Esophagus muscularis mucosa (tissue), 3 donors: Measurements from ENCODE around the gene PID1.

Source experiments
- POLR2A ChIP-seq: fragments of 450-650 bp; IDR thresholded peaks from one replicate; pipeline ENCODE4 v1.6.1; 2017; ENCODE audit warnings: antibody characterized with exemption, moderate library complexity, mild to moderate bottlenecking, low read depth
- TF ChIP-seq, protein P1 (sequence below), 3 experiments: fragments of 200-600 bp in 2 of 3; fragments of 450-650 bp in 1 of 3; sonication (generic) in 2 of 3; IDR thresholded peaks; one replicate each; pipeline ENCODE4 v1.5.1; 2017 to 2019; ENCODE audit warnings: antibody characterized with exemption in 3 of 3, mild to moderate bottlenecking in 2 of 3, moderate library complexity in 1 of 3

DNA sequence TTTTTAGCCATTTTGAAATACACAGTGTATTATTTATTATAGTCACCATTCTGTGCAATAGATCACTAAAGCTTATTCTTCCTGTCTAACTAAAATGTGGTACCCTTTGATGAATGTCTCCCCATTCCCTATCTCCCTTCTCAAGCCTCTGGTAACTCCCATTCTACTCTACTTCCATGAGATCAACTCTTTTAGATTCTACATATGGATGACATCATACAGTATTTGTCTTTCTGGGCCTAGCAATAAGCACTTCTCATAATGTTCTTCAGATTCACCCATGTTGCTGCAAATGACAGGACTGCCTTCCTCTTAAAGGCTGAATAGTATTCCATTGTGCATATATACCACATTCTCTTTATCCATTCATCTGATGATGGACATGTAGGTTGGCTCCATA lies 210.9 kb downstream of the PID1 start:
- no peak for TF ChIP-seq POLR2A
- TF ChIP-seq, protein P1, sequence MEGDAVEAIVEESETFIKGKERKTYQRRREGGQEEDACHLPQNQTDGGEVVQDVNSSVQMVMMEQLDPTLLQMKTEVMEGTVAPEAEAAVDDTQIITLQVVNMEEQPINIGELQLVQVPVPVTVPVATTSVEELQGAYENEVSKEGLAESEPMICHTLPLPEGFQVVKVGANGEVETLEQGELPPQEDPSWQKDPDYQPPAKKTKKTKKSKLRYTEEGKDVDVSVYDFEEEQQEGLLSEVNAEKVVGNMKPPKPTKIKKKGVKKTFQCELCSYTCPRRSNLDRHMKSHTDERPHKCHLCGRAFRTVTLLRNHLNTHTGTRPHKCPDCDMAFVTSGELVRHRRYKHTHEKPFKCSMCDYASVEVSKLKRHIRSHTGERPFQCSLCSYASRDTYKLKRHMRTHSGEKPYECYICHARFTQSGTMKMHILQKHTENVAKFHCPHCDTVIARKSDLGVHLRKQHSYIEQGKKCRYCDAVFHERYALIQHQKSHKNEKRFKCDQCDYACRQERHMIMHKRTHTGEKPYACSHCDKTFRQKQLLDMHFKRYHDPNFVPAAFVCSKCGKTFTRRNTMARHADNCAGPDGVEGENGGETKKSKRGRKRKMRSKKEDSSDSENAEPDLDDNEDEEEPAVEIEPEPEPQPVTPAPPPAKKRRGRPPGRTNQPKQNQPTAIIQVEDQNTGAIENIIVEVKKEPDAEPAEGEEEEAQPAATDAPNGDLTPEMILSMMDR (IDR thresholded peaks at IDR 0.05), result no peak
